Glutamatergic neuron (in vitro differentiated cells): ENCODE measurements around the gene OPALIN. TPM values are rescaled to one million over a fixed set of nuclear protein-coding genes. Genes with fewer than 3 reads are reported as not detected.

ENCODE experiments used
- DNase-seq: peaks from one replicate; pipeline ENCODE4 v3.0.0; 2022
- H3K27ac Mint-ChIP-seq: one replicate; pipeline ENCODE4 v1.8.0; 2020; ENCODE audit warnings: mild to moderate bottlenecking, mixed read lengths, inconsistent platforms; ENCODE audit not compliant: unreplicated experiment
- H3K27me3 Mint-ChIP-seq: one replicate; pipeline ENCODE4 v1.8.0; 2020; ENCODE audit warnings: mild to moderate bottlenecking, moderate library complexity, mixed read lengths, inconsistent platforms; ENCODE audit not compliant: unreplicated experiment
- H3K36me3 Mint-ChIP-seq: one replicate; pipeline ENCODE4 v1.8.0; 2020; ENCODE audit warnings: mild to moderate bottlenecking, mixed read lengths, inconsistent platforms; ENCODE audit not compliant: unreplicated experiment
- H3K4me1 Mint-ChIP-seq: one replicate; pipeline ENCODE4 v1.8.0; 2020; ENCODE audit warnings: mild to moderate bottlenecking, low read depth, mixed read lengths, inconsistent platforms; ENCODE audit not compliant: unreplicated experiment
- H3K4me3 Mint-ChIP-seq: one replicate; pipeline ENCODE4 v1.8.0; 2020; ENCODE audit warnings: mild to moderate bottlenecking, mixed read lengths, inconsistent platforms; ENCODE audit not compliant: unreplicated experiment
- H3K9me3 Mint-ChIP-seq: one replicate; pipeline ENCODE4 v1.8.0; 2020; ENCODE audit warnings: mild to moderate bottlenecking, moderate library complexity, mixed read lengths, inconsistent platforms; ENCODE audit not compliant: unreplicated experiment
- total RNA-seq: library from RNA; stranded (reverse); fragmentation: NEBNext Ultra II Directional; extraction: Animal tissue kit (Norgen Biotek cat#: 25700); gene quantifications from one replicate; pipeline ENCODE4 v1.2.1, GENCODE V29; 2021; ENCODE audit not compliant: unreplicated experiment
- TF ChIP-seq, protein P1 (sequence below): fragments of 200-600 bp; sonication (generic); IDR thresholded peaks from one replicate; pipeline ENCODE4 v1.5.0; 2021; ENCODE audit not compliant: partially characterized antibody, unreplicated experiment

The OPALIN gene
- total RNA-seq, 1 donor from 2014 or later = not detected

DNA sequence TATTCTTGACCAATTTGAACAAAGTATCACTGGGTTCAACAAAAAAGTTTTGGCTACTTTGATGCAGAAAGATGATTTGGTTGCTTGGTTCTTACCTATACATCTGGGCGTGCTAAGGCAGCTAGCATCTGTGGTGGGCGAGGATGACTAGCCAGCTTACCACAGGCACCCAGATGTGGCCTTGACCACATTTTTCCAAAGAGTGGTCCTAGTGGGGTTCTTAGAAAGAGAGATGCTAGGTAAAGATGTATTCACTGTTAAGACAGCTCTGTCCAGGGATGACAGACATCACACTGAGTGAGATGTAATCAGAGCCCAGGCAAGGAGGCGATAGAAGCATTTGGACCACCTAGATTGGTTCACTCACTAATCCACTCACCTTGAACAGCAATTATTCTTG, 53.8 kb downstream of the OPALIN start:
- no peak overlapping the region for H3K4me3 Mint-ChIP-seq
- no peaks in the 10 kb centered on the region for H3K27me3 Mint-ChIP-seq
- TF ChIP-seq, protein P1, sequence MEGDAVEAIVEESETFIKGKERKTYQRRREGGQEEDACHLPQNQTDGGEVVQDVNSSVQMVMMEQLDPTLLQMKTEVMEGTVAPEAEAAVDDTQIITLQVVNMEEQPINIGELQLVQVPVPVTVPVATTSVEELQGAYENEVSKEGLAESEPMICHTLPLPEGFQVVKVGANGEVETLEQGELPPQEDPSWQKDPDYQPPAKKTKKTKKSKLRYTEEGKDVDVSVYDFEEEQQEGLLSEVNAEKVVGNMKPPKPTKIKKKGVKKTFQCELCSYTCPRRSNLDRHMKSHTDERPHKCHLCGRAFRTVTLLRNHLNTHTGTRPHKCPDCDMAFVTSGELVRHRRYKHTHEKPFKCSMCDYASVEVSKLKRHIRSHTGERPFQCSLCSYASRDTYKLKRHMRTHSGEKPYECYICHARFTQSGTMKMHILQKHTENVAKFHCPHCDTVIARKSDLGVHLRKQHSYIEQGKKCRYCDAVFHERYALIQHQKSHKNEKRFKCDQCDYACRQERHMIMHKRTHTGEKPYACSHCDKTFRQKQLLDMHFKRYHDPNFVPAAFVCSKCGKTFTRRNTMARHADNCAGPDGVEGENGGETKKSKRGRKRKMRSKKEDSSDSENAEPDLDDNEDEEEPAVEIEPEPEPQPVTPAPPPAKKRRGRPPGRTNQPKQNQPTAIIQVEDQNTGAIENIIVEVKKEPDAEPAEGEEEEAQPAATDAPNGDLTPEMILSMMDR = no peak
- peaks cover 14% of the 10 kb centered on the region for H3K4me1 Mint-ChIP-seq
- no peak for DNase-seq
- H3K9me3 Mint-ChIP-seq = no peaks in the 10 kb centered on the region
- no peaks in the 10 kb centered on the region for H3K36me3 Mint-ChIP-seq
- no peak overlapping the region for H3K27ac Mint-ChIP-seq

DNA sequence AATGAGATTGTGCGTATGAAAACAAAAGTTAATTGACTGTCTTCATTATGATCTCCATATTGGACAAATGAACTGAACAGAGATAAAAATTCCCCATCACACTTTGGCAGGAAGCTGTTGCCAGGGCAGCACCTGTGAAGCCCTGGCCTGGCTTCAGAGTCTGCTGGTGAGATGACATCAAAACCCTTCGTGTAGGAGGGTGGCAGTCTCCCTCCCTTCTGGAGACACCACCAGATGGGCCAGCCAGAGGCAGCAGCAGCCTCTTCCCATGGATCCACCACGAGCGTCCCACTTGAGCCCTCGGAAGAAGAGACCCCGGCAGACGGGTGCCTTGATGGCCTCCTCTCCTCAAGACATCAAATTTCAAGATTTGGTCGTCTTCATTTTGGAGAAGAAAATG, 54.6 kb downstream of the OPALIN start, which contains the start of gene DNTT:
Gene DNTT, plus strand, starts transcription at position 205 of the 400 bp plus-strand sequence. Its CDS starts 64 bp downstream, at position 269.
- TF ChIP-seq, protein P1 = no peak
- H3K4me1 Mint-ChIP-seq = peaks cover 10% of the 10 kb centered on the region
- no peaks in the 10 kb centered on the region for H3K27me3 Mint-ChIP-seq
- no peak within 1 kb of the TSS for H3K4me3 Mint-ChIP-seq
- H3K27ac Mint-ChIP-seq = no peak within 1 kb of the TSS
- no peak for DNase-seq
- H3K36me3 Mint-ChIP-seq = no peaks in the 10 kb centered on the region
- H3K9me3 Mint-ChIP-seq = no peaks in the 10 kb centered on the region

DNA sequence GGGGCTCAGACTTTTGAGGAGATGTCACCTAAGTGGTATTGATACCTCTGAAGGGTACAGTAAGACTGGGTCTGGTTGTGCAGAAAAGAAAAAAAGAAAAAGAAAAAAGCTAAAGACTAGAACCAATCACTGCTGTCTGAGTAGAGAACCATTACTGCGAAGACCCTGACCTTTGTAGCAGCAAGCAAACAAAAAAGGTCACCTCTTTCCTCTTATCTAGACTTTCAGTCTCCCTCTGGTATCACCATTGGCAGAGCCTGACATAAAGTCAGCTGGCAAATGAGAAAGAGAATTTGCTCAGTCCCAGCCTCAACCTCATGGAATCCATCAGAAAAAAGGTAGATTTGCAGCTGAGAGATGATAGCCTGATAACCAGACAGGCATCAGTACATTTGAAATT, 57.2 kb downstream of the OPALIN start:
- Mint-ChIP-seq H3K4me1 (peaks cover 5% of the 10 kb centered on the region), H3K4me3 (no peak overlapping the region), H3K9me3 (no peaks in the 10 kb centered on the region), H3K27ac (no peak overlapping the region), H3K27me3 (no peaks in the 10 kb centered on the region), H3K36me3 (no peaks in the 10 kb centered on the region)
- no peak for DNase-seq
- TF ChIP-seq, protein P1 = no peak

DNA sequence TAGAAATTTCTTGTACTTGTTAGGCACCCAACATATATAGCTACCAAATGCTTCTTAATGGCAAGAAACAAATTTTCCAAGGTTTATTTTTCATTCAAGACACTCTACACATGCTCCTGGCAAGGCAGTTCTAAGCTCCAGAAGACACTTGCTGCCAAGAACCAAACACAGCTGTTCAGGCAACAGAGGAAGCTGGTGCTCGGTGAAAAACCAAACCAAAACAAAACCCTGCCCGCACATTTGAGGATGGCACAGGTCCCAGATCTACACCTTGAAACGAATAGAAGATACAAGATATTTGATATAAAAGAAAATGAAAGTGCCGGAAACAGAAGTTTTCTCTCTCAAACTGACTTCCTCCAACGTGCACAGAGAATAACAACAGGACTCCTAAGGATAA, 59.4 kb downstream of the OPALIN start:
- TF ChIP-seq, protein P1 = no peak
- Mint-ChIP-seq H3K4me3 (no peak overlapping the region), H3K36me3 (no peaks in the 10 kb centered on the region), H3K4me1 (peaks cover 5% of the 10 kb centered on the region), H3K27ac (no peak overlapping the region), H3K27me3 (no peaks in the 10 kb centered on the region), H3K9me3 (no peaks in the 10 kb centered on the region)
- DNase-seq = no peak

DNA sequence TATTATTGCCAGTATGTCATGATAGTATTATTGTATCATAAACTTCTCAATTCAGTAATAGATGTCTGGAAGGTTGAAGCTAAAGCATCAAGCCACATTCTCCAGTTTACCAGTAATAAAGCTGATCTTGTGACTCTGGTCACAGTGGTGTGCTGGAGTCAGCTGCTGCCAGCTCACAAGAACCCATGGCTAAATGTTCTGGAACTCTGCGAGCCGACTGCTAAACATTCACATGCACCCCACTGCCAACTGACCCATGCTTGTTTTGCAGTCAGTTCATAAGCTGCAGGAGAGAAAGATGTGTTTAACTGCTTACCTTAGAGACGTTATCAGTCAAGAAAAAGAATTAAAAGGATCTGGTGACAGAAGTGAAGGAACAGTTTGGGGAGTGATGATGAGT, 60.4 kb downstream of the OPALIN start:
- Mint-ChIP-seq H3K36me3 (no peaks in the 10 kb centered on the region), H3K27ac (no peak overlapping the region), H3K4me3 (no peak overlapping the region), H3K4me1 (peaks cover 8% of the 10 kb centered on the region), H3K27me3 (no peaks in the 10 kb centered on the region), H3K9me3 (no peaks in the 10 kb centered on the region)
- no peak for DNase-seq
- TF ChIP-seq, protein P1 = no peak
